Measurements from ENCODE around the gene DOK4.

DOK4 gene

GRCh38 chr16:57516176-57516725, 30.0 kb upstream of the DOK4 start:
- peak; percentile 69 for DNase-seq
- no peak for TF ChIP-seq CTCF (IDR thresholded peaks at IDR 0.05; ENCODE audit: low read depth, low read length)
- peaks cover 19% of the 10 kb centered on the region for H3K36me3 ChIP-seq
- peaks cover 48% of the 10 kb centered on the region for H3K4me1 ChIP-seq
- peak overlapping the region; percentile 5 for H3K4me3 ChIP-seq (ENCODE audit: low read depth, low read length)
- H3K9me3 ChIP-seq = no peaks in the 10 kb centered on the region
- no peaks in the 10 kb centered on the region for H3K27me3 ChIP-seq

- peak; percentile 86 for DNase-seq
- Histone ChIP-seq H3K4me3 (ENCODE audit: low read depth, low read length) (peak overlapping the region; percentile 19), H3K9me3 (no peaks in the 10 kb centered on the region), H3K36me3 (peaks cover 17% of the 10 kb centered on the region), H3K27me3 (no peaks in the 10 kb centered on the region), H3K4me1 (peaks cover 55% of the 10 kb centered on the region)
- no peak for TF ChIP-seq CTCF (IDR thresholded peaks at IDR 0.05; ENCODE audit: low read depth, low read length)
Observed at GRCh38 chr16:57514791-57515600, 28.7 kb upstream of the DOK4 start.

- TF ChIP-seq CTCF (IDR thresholded peaks at IDR 0.05; ENCODE audit: low read depth, low read length) = no peak
- no peak overlapping the region; the same call in 1 of the 2 replicates for H3K4me3 ChIP-seq (ENCODE audit: low read depth, low read length)
- no peak for DNase-seq
- H3K4me1 ChIP-seq = peaks cover 59% of the 10 kb centered on the region
- no peaks in the 10 kb centered on the region for H3K27me3 ChIP-seq
- H3K9me3 ChIP-seq = no peaks in the 10 kb centered on the region
- H3K36me3 ChIP-seq = peaks cover 16% of the 10 kb centered on the region
Observed at GRCh38 chr16:57514371-57514770, 28.1 kb upstream of the DOK4 start.

- TF ChIP-seq CTCF (IDR thresholded peaks at IDR 0.05; ENCODE audit: low read depth, low read length) = no peak
- H3K27me3 ChIP-seq = no peaks in the 10 kb centered on the region
- H3K9me3 ChIP-seq = no peaks in the 10 kb centered on the region
- H3K36me3 ChIP-seq = peaks cover 16% of the 10 kb centered on the region
- no peak for DNase-seq
- peaks cover 66% of the 10 kb centered on the region for H3K4me1 ChIP-seq
- no peak overlapping the region for H3K4me3 ChIP-seq (ENCODE audit: low read depth, low read length)
Observed at GRCh38 chr16:57513371-57514102, 27.2 kb upstream of the DOK4 start.

- Histone ChIP-seq H3K36me3 (peaks cover 8% of the 10 kb centered on the region), H3K27me3 (no peaks in the 10 kb centered on the region), H3K4me1 (peaks cover 71% of the 10 kb centered on the region), H3K4me3 (ENCODE audit: low read depth, low read length) (no peak overlapping the region), H3K9me3 (no peaks in the 10 kb centered on the region)
- peak; percentile 6 for DNase-seq
- no peak for TF ChIP-seq CTCF (IDR thresholded peaks at IDR 0.05; ENCODE audit: low read depth, low read length)
Observed at GRCh38 chr16:57512296-57513001, 26.2 kb upstream of the DOK4 start.

All from BE2C (cell line).